HepG2 (cell line): ENCODE data around the gene PLXND1. TPM values are rescaled to one million over a fixed set of nuclear protein-coding genes. Genes with fewer than 3 reads are reported as not detected.

ENCODE experiments used
- ATF5 ChIP-seq: sonication (generic); formaldehyde crosslinking; IDR thresholded peaks from 2 replicates; pipeline ENCODE4 v1.4.0; 2020; ENCODE audit warnings: mild to moderate bottlenecking, low read depth, missing genetic modification reagents
- ATRX ChIP-seq: sonication (generic); formaldehyde crosslinking; IDR thresholded peaks from 2 replicates; pipeline ENCODE4 v1.4.0; 2020; ENCODE audit warnings: missing genetic modification reagents, borderline replicate concordance
- HMG20B ChIP-seq: conservative IDR thresholded peaks from 2 replicates; pipeline ENCODE4 v1.6.1; 2016; ENCODE audit warnings: missing genetic modification reagents, missing compliant biosample characterization
- IKZF5 ChIP-seq: IDR thresholded peaks from 2 replicates; pipeline ENCODE4 v1.6.1; 2018; ENCODE audit warnings: missing genetic modification reagents, mild to moderate bottlenecking, missing compliant biosample characterization
- MATR3 ChIP-seq: sonication (generic); formaldehyde crosslinking; IDR thresholded peaks from 2 replicates; pipeline ENCODE4 v1.4.0; 2020; ENCODE audit warnings: missing genetic modification reagents
- MIER3 ChIP-seq: IDR thresholded peaks from 2 replicates; pipeline ENCODE4 v1.6.1; 2016; ENCODE audit warnings: missing compliant biosample characterization, borderline replicate concordance
- MTERF4 ChIP-seq: sonication (generic); formaldehyde crosslinking; IDR thresholded peaks from 2 replicates; pipeline ENCODE4 v1.8.0; 2023; ENCODE audit warnings: mild to moderate bottlenecking, missing genetic modification reagents
- NPAS2 ChIP-seq: sonication (generic); formaldehyde crosslinking; IDR thresholded peaks from 2 replicates; pipeline ENCODE4 v1.8.0; 2022; ENCODE audit warnings: mild to moderate bottlenecking, missing genetic modification reagents, borderline replicate concordance
- NR2F1 ChIP-seq, 2 experiments: fragments of 450-650 bp in 1 of 2; formaldehyde crosslinking in 1 of 2; IDR thresholded peaks; 2 replicates each; pipeline versions ENCODE4 v1.5.0 to v1.6.1; 2016 to 2020; ENCODE audit warnings: mild to moderate bottlenecking in 1 of 2, missing compliant biosample characterization in 1 of 2, missing genetic modification reagents in 1 of 2, moderate library complexity in 1 of 2
- POLR2G ChIP-seq: fragments of 200-400 bp; formaldehyde crosslinking; IDR thresholded peaks from 2 replicates; pipeline ENCODE4 v1.6.1; 2018; ENCODE audit warnings: mild to moderate bottlenecking, low read depth, low read length, moderate library complexity
- RCOR2 ChIP-seq: IDR thresholded peaks from 2 replicates; pipeline ENCODE4 v1.6.1; 2016; ENCODE audit warnings: missing biosample characterization, missing genetic modification reagents
- SMAD1 ChIP-seq: sonication (generic); formaldehyde crosslinking; IDR thresholded peaks from 2 replicates; pipeline ENCODE4 v1.4.0; 2020; ENCODE audit warnings: missing genetic modification reagents, low read depth, mild to moderate bottlenecking, borderline replicate concordance
- SP5 ChIP-seq: IDR thresholded peaks from 2 replicates; pipeline ENCODE4 v1.6.1; 2016; ENCODE audit warnings: low read depth, borderline replicate concordance
- TP53 ChIP-seq: sonication (generic); formaldehyde crosslinking; conservative IDR thresholded peaks from 2 replicates; pipeline ENCODE4 v1.4.0; 2020; ENCODE audit warnings: missing genetic modification reagents
- XRCC5 ChIP-seq: fragments of 200-400 bp; formaldehyde crosslinking; optimal IDR thresholded peaks from 2 replicates; pipeline ENCODE3; 2017; ENCODE audit warnings: mild to moderate bottlenecking, low read length
- ZBTB49 ChIP-seq: sonication (generic); formaldehyde crosslinking; IDR thresholded peaks from 2 replicates; pipeline ENCODE4 v1.4.0; 2020; ENCODE audit warnings: missing genetic modification reagents, borderline replicate concordance
- ZNF235 ChIP-seq: sonication (generic); formaldehyde crosslinking; IDR thresholded peaks from 2 replicates; pipeline ENCODE4 v1.8.1; 2023; ENCODE audit warnings: mild to moderate bottlenecking, missing genetic modification reagents, borderline replicate concordance
- ZNF432 ChIP-seq: sonication (generic); formaldehyde crosslinking; IDR thresholded peaks from 2 replicates; pipeline ENCODE4 v1.5.0; 2020; ENCODE audit warnings: missing genetic modification reagents, mild to moderate bottlenecking, borderline replicate concordance
- ZNF441 ChIP-seq: sonication (generic); formaldehyde crosslinking; IDR thresholded peaks from 2 replicates; pipeline ENCODE4 v1.7.0; 2021; ENCODE audit warnings: missing genetic modification reagents, borderline replicate concordance
- ZNF550 ChIP-seq: sonication (generic); formaldehyde crosslinking; IDR thresholded peaks from 2 replicates; pipeline ENCODE4 v1.4.0; 2020; ENCODE audit warnings: mild to moderate bottlenecking, missing genetic modification reagents, borderline replicate concordance
- ZNF773 ChIP-seq: sonication (generic); formaldehyde crosslinking; IDR thresholded peaks from 2 replicates; pipeline ENCODE4 v1.4.0; 2020; ENCODE audit warnings: missing genetic modification reagents, borderline replicate concordance
- ZXDC ChIP-seq: sonication (generic); formaldehyde crosslinking; IDR thresholded peaks from 2 replicates; pipeline ENCODE4 v1.5.0; 2020; ENCODE audit warnings: mild to moderate bottlenecking, missing genetic modification reagents
- polyA plus RNA-seq, 8 experiments: library from polyadenylated mRNA; depleted of rRNA in 3 of 8; stranded (reverse) in 7 of 8; unstranded in 1 of 8; fragments of >200 nt; fragmentation: Illumina TruSeq in 4 of 8; extraction: Trizol in 4 of 8; gene quantifications; 2 replicates each; pipeline versions ENCODE4 v1.2.1 to v1.2.3, GENCODE V29; 2011 to 2016; ENCODE audit warnings: low read depth in 4 of 8, missing spikeins in 1 of 8, mixed read lengths in 1 of 8; ENCODE audit not compliant: insufficient read depth in 1 of 8
- total RNA-seq, 5 experiments: library from RNA; depleted of rRNA; stranded (reverse); fragments of >200 nt; fragmentation: Illumina TruSeq; extraction: Trizol; gene quantifications; 2 replicates each; pipeline ENCODE4 v1.2.3, GENCODE V29; 2016; ENCODE audit warnings: low read depth in 1 of 5

Gene PLXND1
- total and polyA plus RNA-seq, 2 of the 13 experiments (the other 11 are each of a cell fraction or from before 2014, with no cell fraction given): 15.9 to 42.0 TPM

- no peak for TF ChIP-seq ZBTB49 (CRISPR knock-in tag)
- no peak for TF ChIP-seq ZXDC (CRISPR knock-in tag)
- TF ChIP-seq SMAD1 (CRISPR knock-in tag): no peak
- no peak for TF ChIP-seq MTERF4 (CRISPR knock-in tag)
- TF ChIP-seq ZNF441: no peak
- TF ChIP-seq HMG20B (CRISPR knock-in tag): no peak
- no peak for TF ChIP-seq ATF5 (CRISPR knock-in tag)
- no peak for TF ChIP-seq NR2F1 (CRISPR knock-in tag; IDR thresholded peaks at IDR 0.05)
- no peak for TF ChIP-seq ZNF432
- no peak for TF ChIP-seq MATR3
- no peak for TF ChIP-seq ZNF773 (CRISPR knock-in tag)
- no peak for TF ChIP-seq TP53
- no peak for TF ChIP-seq IKZF5 (CRISPR knock-in tag)
- TF ChIP-seq NPAS2 (CRISPR knock-in tag): no peak
- TF ChIP-seq SP5 (CRISPR knock-in tag): no peak
- TF ChIP-seq ZNF550 (CRISPR knock-in tag): no peak
- no peak for TF ChIP-seq POLR2G
- TF ChIP-seq ATRX (CRISPR knock-in tag): no peak
- TF ChIP-seq RCOR2: peak; percentile 79; the same call in 1 of the 2 replicates
- TF ChIP-seq MIER3 (CRISPR knock-in tag): no peak
- TF ChIP-seq ZNF235 (CRISPR knock-in tag): 0 out of 2 replicates have a peak, but pooled peaks have one; percentile 18
- TF ChIP-seq XRCC5: no peak
Observed at GRCh38 chr3:129595544-129596193, 10.8 kb downstream of the PLXND1 start (continued).
